GM19463 (cell line): ENCODE data around the gene PLA2G4D.

ENCODE experiments used
- ATAC-seq: cut with Tn5 transposase; IDR thresholded peaks from one replicate; pipeline ENCODE4 v1.9.1; 2021; ENCODE audit warnings: mild to moderate bottlenecking, moderate library complexity; ENCODE audit not compliant: unreplicated experiment

PLA2G4D gene

DNA sequence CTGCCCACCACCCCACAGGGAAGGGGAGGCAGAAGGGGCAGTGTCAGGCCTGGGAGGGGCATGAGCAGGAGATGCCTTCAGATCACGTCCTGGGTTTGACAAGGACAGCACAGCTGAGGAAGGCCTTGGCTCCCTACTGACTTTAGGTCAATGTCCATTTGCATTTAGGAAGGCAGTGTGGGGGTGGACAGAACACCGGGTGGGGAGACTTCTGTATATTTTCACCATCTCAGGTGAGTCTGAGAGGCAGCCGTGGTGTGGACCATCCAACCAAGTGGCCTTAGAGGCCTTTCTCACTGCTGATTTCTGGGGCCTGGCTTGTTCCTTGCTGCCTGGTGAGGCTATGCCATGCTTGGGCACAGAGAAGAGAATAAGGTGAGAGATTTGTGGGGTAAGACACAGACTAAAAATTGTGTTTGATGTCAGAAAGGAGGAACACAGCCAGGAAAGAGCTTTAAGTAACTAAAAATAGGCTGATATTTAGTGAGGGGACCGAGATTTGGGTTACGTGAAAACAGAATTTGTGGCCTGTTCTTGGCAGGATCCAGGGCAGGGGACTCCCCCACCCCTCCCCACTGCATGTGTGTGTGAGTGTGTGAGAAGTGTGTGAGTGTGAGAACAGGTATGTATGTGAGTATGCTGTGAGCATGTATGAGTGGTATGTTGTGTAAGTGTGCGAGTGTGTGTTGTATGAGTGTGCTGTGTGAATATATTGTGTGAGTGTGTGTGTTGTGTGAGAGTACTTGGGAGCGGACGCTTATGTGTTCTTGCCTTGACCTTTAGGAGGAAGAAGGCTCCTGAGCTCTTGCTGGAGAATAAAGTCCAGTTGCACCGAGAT lies 61.8 kb downstream of the PLA2G4D start:
- no peak for ATAC-seq

DNA sequence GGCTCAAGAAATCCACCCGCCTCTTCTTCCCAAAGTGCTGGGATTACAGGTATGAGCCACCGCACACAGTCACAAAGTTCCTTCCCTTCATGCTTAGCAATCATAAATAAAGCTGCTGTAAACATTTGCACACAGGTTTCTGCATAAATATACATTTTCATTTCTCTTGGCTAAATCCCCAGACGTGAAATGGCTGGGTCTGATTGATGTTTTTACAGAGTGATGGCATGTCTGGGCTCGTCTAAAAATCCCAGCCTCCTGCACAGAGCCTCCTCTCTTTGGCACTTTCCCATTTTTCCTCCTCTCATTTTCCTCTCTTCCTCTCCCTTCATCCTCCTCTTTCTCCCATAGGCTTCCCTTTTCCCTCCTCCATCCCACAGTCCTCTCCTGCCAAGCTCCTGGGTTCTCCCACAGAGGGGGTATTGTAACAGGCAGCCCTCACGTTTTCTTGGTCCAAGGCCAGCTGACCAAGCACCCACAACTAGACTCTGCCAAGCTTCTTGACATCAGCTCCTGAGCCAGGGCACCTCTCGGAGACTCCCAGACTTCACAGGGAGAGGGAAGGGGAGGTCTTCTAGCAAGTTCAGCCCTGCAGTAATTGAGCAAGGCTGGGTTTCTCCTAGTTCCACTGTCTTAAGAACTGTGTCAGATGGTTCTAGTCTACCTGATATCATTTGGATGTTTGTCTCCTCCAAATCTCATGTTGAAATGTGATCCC lies 63.0 kb downstream of the PLA2G4D start:
- ATAC-seq, result no peak

DNA sequence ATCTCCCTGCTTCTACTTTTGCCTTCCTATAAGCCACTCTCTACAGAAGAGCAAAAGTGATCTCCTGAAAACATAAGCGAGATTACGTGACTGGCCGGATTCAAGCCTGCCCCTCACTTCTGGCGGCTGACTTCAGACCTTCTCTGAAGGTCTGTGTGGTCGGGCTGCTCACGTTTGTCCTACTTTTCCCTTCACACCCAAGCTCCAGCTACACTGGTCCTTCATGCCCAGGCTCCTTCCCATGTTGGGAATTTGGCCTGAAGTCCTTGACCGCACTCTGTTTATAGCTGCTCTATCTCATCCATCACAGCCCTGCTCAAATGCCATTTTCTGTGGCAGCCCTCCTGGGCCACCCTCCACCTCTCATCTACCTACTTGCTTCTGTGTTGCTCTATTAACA lies 66.8 kb downstream of the PLA2G4D start:
- ATAC-seq, result no peak

DNA sequence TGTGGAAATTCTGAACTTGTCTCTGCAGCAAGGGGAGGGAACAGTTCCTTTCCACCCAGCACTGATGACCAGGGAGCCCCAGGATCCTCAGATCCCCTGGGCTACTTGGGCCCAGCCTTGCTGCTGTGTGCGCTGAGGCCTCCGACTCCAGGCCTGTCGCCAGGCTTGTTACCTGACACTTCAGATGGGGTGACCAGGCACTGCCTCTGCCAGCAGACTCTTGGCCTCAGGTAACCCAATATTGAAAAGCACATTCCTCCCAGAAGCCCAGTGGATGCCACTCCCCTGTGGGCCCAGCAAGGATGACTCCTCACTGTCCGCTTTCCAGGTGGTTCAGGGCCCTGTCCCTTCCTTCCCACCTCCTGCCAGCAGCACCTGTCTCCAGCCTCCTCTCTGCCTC lies 70.1 kb downstream of the PLA2G4D start:
- no peak for ATAC-seq

DNA sequence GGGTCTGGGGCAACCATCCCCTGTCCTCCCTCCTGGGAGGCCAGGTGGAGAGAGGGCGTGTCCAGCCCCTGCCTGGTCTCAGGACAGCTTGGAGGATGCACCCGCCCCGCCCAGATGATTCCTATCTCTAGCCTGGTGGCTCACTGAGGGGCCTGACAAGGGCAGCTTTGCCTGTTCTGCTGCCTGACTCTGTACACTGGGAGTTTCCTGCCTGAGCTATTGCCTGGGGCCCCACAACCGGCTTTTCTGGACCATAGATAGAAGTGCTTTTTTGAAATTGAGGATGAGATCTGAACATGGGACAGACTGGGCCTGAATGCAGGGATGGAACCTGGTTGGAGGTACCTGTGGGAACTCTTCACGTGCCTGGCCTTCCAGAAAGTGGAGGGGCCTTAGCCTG lies 72.8 kb downstream of the PLA2G4D start:
- ATAC-seq, result no peak

DNA sequence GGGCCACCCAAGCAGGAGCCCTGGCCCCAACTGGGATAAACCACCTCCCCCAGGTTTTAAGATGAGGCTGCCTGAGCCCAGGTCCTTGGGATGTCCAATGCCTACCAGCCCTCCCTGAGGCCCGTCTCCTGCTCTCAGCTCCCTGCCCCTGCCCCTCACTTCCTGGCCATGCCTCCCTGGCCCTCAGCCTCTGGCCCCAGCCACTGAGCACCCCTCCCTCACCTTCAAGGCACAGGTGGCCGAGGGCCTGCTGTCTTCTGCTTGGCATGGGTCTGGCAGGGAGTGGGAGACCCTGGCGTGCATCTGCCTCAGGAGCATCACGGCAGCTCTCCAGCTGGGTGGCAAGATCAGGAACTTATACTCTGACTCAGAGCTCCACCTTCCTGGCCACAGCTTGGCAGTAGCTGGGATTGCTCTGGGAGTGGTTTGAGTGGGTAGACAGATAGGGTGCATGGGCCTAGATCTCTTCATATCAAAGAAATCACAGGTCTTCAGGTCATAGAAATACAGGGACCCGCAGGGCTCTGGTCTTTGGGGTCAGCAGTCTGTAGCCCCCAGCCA lies 73.6 kb downstream of the PLA2G4D start, which contains the start of gene PLA2G4E:
Gene PLA2G4E, minus strand, starts transcription at position 330 of the 561 bp plus-strand sequence. Its CDS starts 12 bp downstream, at position 318.
- no peak for ATAC-seq

DNA sequence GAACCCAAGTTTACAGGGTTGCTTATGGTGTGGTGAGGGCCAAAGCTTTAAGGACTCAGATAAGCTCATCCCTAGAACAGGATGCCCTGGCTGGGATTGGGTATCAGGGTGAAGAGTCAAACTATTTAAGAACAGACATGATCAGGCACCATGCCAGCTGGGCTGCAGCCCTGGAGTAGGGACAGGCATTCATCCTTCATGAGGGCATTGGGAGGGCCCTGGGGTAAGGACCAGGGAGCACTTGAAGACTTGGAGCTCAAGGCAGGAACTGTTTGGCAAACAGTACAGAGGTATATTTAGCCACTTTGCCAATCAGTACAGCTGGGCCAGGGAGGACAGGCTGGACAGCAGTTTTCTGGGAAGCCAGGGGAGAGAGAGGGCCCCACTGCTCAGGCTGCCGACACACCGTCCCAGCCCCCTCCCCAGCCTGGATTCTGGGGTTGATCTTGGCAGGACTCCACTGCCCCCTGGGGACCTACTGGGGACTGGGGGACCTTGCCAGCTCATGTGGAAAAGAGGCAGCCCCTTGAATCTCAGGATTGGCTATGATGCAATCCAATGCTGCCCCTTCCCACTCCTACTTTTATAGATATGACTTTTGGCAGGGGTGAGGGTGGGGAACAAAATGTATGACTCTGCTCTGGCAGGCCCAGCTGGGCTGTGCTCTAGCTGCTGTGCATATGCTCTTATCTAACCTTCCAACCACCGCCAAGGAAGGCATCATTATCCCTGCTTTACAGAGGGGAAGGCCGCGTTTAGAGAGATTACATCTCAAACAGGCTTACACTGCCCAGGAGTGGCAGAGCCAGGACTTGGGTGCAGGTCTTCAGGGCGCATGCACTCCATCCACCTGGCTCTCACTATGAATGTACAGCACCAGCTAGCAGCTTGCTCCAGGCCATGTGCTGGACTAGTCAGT lies 75.8 kb downstream of the PLA2G4D start:
- ATAC-seq, result no peak
